ENCODE data around the gene GRSF1. TPM values are rescaled to one million over a fixed set of nuclear protein-coding genes. Genes with fewer than 3 reads are reported as not detected.

Gene GRSF1
- total and polyA plus RNA-seq, 10 of the 15 experiments (the other 5 are each of a cell fraction or from before 2014, with no cell fraction given) = 37.5 to 105 (median 68.4) TPM

DNA sequence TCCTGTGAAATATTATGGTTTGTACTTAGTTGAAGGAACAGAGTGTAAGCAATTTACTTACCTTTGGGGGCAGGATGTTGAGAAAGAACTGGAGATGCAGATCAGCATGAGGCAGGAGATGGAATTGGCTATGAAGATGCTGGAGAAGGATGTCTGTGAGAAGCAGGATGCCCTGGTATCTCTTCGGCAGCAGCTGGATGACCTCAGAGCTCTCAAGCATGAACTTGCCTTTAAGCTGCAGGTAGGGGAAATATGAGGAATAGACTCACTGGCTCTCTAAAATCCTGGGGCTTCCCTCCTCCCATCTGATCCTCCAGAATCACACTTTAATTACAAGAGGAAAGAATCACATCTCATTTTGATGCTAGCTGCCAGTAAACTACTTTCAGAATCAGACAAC, 51.0 kb downstream of the GRSF1 start:
- DNase-seq (ENCODE audit: low read depth, low spot score) (no peak), FAIRE-seq (no peak), ATAC-seq (no peak)
- H3K4me3 ChIP-seq = no peak overlapping the region
- no peaks in the 10 kb centered on the region for H3K9me3 ChIP-seq (replicated peaks; ENCODE audit: control insufficient read depth, insufficient read depth, low read length)
- no peaks in the 10 kb centered on the region for H3K79me2 ChIP-seq (ENCODE audit: control insufficient read depth, insufficient read depth, low read length)
- no peaks in the 10 kb centered on the region for H3K27me3 ChIP-seq (replicated peaks in 1 of 2; ENCODE audit: control insufficient read depth in 2 of 2, insufficient read depth in 2 of 2, low read length in 1 of 2)
- WGBS (ENCODE audit: insufficient coverage, insufficient replicate concordance, low lambda C conversion rate, missing lambda C conversion rate) = 100% methylated on average over 1 of the region's 1 CpG
- RAD21 ChIA-PET (ENCODE audit: unreplicated experiment) = interaction anchor here (1.0 kb wide), 1 partner anchor 54 kb away, joined by 3 read pairs; no protein-coding TSS in a partner anchor
- H4K20me1 ChIP-seq (ENCODE audit: control insufficient read depth, insufficient read depth) = no peaks in the 10 kb centered on the region
- BruUV-seq (replicated peaks) = no TSS peak
- H2AFZ ChIP-seq (ENCODE audit: control insufficient read depth, low read depth, low read length) = no peak overlapping the region
- H3K4me1 ChIP-seq (ENCODE audit: control insufficient read depth, insufficient read depth, low read length) = no peaks in the 10 kb centered on the region
- no peak overlapping the region for H3K4me2 ChIP-seq (ENCODE audit: control insufficient read depth, insufficient read depth)
- no peaks in the 10 kb centered on the region; a peak in 1 of 4 replicates for H3K36me3 ChIP-seq (ENCODE audit: control insufficient read depth in 2 of 2, insufficient read depth in 2 of 2, low read length in 1 of 2)
- H3K9ac ChIP-seq (ENCODE audit: control insufficient read depth, insufficient read depth, low read length) = no peak overlapping the region
- SMC1A ChIA-PET (ENCODE audit: uncharacterized antibody, unreplicated experiment) = no interaction called here
- POLR2A ChIA-PET = no interaction called here
- in situ Hi-C loops (cut with MboI) (no loop called here), intact Hi-C loops (cut with micrococcal nuclease; ENCODE audit: unreplicated experiment) (no loop called here)
- CTCF ChIA-PET = interaction anchor here (0.7 to 1.2 kb wide), 2 partner anchors 53 to 221 kb away, joined by 3 to 4 read pairs; no protein-coding TSS in a partner anchor
- no peak overlapping the region for H3K27ac ChIP-seq (ENCODE audit: control insufficient read depth, insufficient read depth)
- no peak for TF ChIP-seq GABPA (IDR thresholded peaks at IDR 0.05; ENCODE audit: low read depth)
- no peak for TF ChIP-seq NR2C1 (IDR thresholded peaks at IDR 0.05)
- TF ChIP-seq ZNF24 (IDR thresholded peaks at IDR 0.05) = no peak
- no peak for TF ChIP-seq RBBP5 (conservative IDR thresholded peaks at IDR 0.05)
- TF ChIP-seq HCFC1 (IDR thresholded peaks at IDR 0.05; ENCODE audit: low read length) = no peak
- no peak for TF ChIP-seq CBFB (IDR thresholded peaks at IDR 0.05; ENCODE audit: low read depth)
- no peak for TF ChIP-seq CHD1 (IDR thresholded peaks at IDR 0.05; ENCODE audit: low read depth, low read length)
- no peak for TF ChIP-seq POLR2A (IDR thresholded peaks at IDR 0.05; ENCODE audit: low read depth, low read length)
- no peak for TF ChIP-seq SRF (IDR thresholded peaks at IDR 0.05; ENCODE audit: low read depth in 2 of 2, low read length in 2 of 2)
- TF ChIP-seq CEBPZ (IDR thresholded peaks at IDR 0.05; ENCODE audit: low read depth, low read length) = no peak
- no peak for TF ChIP-seq MXI1 (IDR thresholded peaks at IDR 0.05; ENCODE audit: low read depth, low read length)
- no peak for TF ChIP-seq NBN (IDR thresholded peaks at IDR 0.05)
- TF ChIP-seq, protein P1, sequence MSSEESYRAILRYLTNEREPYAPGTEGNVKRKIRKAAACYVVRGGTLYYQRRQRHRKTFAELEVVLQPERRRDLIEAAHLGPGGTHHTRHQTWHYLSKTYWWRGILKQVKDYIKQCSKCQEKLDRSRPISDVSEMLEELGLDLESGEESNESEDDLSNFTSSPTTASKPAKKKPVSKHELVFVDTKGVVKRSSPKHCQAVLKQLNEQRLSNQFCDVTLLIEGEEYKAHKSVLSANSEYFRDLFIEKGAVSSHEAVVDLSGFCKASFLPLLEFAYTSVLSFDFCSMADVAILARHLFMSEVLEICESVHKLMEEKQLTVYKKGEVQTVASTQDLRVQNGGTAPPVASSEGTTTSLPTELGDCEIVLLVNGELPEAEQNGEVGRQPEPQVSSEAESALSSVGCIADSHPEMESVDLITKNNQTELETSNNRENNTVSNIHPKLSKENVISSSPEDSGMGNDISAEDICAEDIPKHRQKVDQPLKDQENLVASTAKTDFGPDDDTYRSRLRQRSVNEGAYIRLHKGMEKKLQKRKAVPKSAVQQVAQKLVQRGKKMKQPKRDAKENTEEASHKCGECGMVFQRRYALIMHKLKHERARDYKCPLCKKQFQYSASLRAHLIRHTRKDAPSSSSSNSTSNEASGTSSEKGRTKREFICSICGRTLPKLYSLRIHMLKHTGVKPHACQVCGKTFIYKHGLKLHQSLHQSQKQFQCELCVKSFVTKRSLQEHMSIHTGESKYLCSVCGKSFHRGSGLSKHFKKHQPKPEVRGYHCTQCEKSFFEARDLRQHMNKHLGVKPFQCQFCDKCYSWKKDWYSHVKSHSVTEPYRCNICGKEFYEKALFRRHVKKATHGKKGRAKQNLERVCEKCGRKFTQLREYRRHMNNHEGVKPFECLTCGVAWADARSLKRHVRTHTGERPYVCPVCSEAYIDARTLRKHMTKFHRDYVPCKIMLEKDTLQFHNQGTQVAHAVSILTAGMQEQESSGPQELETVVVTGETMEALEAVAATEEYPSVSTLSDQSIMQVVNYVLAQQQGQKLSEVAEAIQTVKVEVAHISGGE (CRISPR knock-in tag; IDR thresholded peaks at IDR 0.05) = no peak
- no peak for TF ChIP-seq NRF1 (conservative IDR thresholded peaks at IDR 0.05; ENCODE audit: low read depth, low read length)
- TF ChIP-seq, protein P2, sequence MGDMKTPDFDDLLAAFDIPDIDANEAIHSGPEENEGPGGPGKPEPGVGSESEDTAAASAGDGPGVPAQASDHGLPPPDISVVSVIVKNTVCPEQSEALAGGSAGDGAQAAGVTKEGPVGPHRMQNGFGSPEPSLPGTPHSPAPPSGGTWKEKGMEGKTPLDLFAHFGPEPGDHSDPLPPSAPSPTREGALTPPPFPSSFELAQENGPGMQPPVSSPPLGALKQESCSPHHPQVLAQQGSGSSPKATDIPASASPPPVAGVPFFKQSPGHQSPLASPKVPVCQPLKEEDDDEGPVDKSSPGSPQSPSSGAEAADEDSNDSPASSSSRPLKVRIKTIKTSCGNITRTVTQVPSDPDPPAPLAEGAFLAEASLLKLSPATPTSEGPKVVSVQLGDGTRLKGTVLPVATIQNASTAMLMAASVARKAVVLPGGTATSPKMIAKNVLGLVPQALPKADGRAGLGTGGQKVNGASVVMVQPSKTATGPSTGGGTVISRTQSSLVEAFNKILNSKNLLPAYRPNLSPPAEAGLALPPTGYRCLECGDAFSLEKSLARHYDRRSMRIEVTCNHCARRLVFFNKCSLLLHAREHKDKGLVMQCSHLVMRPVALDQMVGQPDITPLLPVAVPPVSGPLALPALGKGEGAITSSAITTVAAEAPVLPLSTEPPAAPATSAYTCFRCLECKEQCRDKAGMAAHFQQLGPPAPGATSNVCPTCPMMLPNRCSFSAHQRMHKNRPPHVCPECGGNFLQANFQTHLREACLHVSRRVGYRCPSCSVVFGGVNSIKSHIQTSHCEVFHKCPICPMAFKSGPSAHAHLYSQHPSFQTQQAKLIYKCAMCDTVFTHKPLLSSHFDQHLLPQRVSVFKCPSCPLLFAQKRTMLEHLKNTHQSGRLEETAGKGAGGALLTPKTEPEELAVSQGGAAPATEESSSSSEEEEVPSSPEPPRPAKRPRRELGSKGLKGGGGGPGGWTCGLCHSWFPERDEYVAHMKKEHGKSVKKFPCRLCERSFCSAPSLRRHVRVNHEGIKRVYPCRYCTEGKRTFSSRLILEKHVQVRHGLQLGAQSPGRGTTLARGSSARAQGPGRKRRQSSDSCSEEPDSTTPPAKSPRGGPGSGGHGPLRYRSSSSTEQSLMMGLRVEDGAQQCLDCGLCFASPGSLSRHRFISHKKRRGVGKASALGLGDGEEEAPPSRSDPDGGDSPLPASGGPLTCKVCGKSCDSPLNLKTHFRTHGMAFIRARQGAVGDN (IDR thresholded peaks at IDR 0.05) = no peak

Data from GM12878 (cell line).